Smooth muscle cell (in vitro differentiated cells): Measurements from ENCODE around the gene GALNT18. TPM values are rescaled to one million over a fixed set of nuclear protein-coding genes. Genes with fewer than 3 reads are reported as not detected.

ENCODE experiments used
- DNase-seq: peaks from one replicate; lab custom pipeline; 2025; ENCODE audit not compliant: unreplicated experiment; lab: John Stamatoyannopoulos, UW
- H2AFZ ChIP-seq: fragments of 200-600 bp; sonication (generic); 2 replicates; pipeline ENCODE4 v1.6.0; 2016; ENCODE audit warnings: antibody characterized with exemption, low read depth, mild to moderate bottlenecking
- H3F3A ChIP-seq: fragments of 200-600 bp; sonication (generic); 2 replicates; pipeline ENCODE4 v1.6.0; 2017; ENCODE audit warnings: antibody characterized with exemption, low read depth
- H3K27ac ChIP-seq: fragments of 200-600 bp; sonication (generic); 2 replicates; pipeline ENCODE4 v1.5.1; 2016; ENCODE audit warnings: low read depth, mild to moderate bottlenecking
- H3K27me3 ChIP-seq: fragments of 200-600 bp; sonication (generic); 2 replicates; pipeline ENCODE4 v1.6.1; 2016; ENCODE audit warnings: low read depth, mild to moderate bottlenecking
- H3K36me3 ChIP-seq: fragments of 200-600 bp; sonication (generic); 2 replicates; pipeline ENCODE4 v1.5.1; 2016; ENCODE audit warnings: low read depth
- H3K4me1 ChIP-seq: fragments of 200-600 bp; sonication (generic); 2 replicates; pipeline ENCODE4 v1.5.1; 2016; ENCODE audit warnings: low read depth
- H3K4me2 ChIP-seq: fragments of 200-600 bp; sonication (generic); 2 replicates; pipeline ENCODE4 v1.6.0; 2016; ENCODE audit warnings: mild to moderate bottlenecking
- H3K4me3 ChIP-seq: fragments of 200-600 bp; sonication (generic); 2 replicates; pipeline ENCODE4 v1.5.1; 2016; ENCODE audit warnings: mild to moderate bottlenecking
- H3K79me2 ChIP-seq: fragments of 200-600 bp; sonication (generic); 2 replicates; pipeline ENCODE4 v1.6.0; 2016; ENCODE audit warnings: low read depth, mild to moderate bottlenecking
- H3K9ac ChIP-seq: fragments of 200-600 bp; sonication (generic); 2 replicates; pipeline ENCODE4 v1.6.0; 2016; ENCODE audit warnings: low read depth
- H3K9me3 ChIP-seq: fragments of 200-600 bp; sonication (generic); replicated peaks from 2 replicates; pipeline ENCODE4 v1.5.1; 2016; ENCODE audit warnings: low read depth
- H4K20me1 ChIP-seq: fragments of 200-600 bp; sonication (generic); 2 replicates; pipeline ENCODE4 v1.6.0; 2016; ENCODE audit warnings: low read depth
- WGBS: methylation state at CpG from one replicate; pipeline ENCODE4 v1.1.7; 2016; ENCODE audit warnings: low lambda C conversion rate; 5-methylcytosine and 5-hydroxymethylcytosine counted together
- polyA plus RNA-seq: library from polyadenylated mRNA; unstranded; fragments of >200 nt; fragmentation: Nextera tagmentation; extraction: Ambion mirVana; gene quantifications from 2 replicates; pipeline ENCODE4 v1.2.1, GENCODE V29; 2016
- total RNA-seq: library from RNA; depleted of rRNA; stranded (reverse); fragments of >200 nt; gene quantifications from 2 replicates; pipeline ENCODE4 v1.2.3, GENCODE V29; 2014
- TF ChIP-seq, protein P1 (sequence below): fragments of 200-600 bp; sonication (generic); IDR thresholded peaks from 2 replicates; pipeline ENCODE4 v1.5.1; 2017; ENCODE audit warnings: borderline replicate concordance, mild to moderate bottlenecking, antibody characterized with exemption; ENCODE audit not compliant: insufficient read depth, poor library complexity, severe bottlenecking

Gene GALNT18
- total and polyA plus RNA-seq, 2 experiments from 2014 or later = 11.5 to 16.3 TPM

DNA sequence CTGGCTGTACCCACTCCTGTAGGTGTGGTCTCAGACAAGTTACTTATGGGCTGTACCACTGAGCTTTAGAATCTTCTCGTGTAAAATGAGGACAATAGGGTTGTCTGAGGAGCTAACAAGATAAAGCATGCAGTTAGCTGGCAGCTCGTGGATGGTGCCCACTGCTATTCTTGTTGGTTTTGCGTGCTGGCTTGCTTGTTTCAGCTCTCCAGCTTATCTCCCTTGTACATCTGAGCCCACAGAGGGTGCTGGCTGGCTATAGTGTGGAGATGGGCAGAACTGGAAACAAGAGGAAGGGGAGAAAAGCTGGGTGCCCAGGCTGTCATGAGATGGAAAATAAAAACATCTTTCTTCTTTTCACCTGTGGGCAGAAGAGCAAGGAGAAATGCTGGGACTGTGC, 46.5 kb upstream of the GALNT18 start:
- Histone ChIP-seq H2AFZ (no peak overlapping the region), H3K4me1 (no peaks in the 10 kb centered on the region), H3K27ac (no peak overlapping the region), H3K9me3 (no peaks in the 10 kb centered on the region), H3K4me3 (no peak overlapping the region), H4K20me1 (no peaks in the 10 kb centered on the region), H3K4me2 (no peak overlapping the region), H3K36me3 (no peaks in the 10 kb centered on the region), H3K79me2 (no peaks in the 10 kb centered on the region), H3K9ac (no peak overlapping the region), H3K27me3 (peaks cover 20% of the 10 kb centered on the region), H3F3A (peaks cover 5% of the 10 kb centered on the region)
- TF ChIP-seq, protein P1, sequence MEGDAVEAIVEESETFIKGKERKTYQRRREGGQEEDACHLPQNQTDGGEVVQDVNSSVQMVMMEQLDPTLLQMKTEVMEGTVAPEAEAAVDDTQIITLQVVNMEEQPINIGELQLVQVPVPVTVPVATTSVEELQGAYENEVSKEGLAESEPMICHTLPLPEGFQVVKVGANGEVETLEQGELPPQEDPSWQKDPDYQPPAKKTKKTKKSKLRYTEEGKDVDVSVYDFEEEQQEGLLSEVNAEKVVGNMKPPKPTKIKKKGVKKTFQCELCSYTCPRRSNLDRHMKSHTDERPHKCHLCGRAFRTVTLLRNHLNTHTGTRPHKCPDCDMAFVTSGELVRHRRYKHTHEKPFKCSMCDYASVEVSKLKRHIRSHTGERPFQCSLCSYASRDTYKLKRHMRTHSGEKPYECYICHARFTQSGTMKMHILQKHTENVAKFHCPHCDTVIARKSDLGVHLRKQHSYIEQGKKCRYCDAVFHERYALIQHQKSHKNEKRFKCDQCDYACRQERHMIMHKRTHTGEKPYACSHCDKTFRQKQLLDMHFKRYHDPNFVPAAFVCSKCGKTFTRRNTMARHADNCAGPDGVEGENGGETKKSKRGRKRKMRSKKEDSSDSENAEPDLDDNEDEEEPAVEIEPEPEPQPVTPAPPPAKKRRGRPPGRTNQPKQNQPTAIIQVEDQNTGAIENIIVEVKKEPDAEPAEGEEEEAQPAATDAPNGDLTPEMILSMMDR = no peak
- DNase-seq = no peak
- WGBS = 79% methylated on average over 3 of the region's 3 CpGs

DNA sequence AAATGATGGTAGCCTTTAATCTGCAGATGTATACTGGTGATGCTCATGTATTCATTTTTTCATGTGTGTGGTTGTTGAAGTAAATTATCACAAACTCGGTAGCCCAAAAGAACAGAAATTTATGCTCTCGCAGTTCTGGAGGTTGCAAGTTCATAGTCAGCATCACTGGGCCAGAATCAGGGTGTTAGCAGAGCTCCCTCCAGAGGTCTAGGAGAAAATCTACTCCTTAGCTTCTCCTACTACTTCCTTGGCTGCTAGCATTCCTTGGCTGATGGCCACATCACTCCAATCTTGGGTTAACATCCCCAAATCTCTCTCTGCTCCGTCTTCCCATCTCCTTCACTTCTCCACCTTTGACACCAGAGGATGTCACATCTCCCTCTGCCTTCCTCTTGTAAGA, 45.3 kb upstream of the GALNT18 start:
- Histone ChIP-seq H2AFZ (no peak overlapping the region), H3K4me3 (no peak overlapping the region), H3K27me3 (peaks cover 32% of the 10 kb centered on the region), H3K9ac (no peak overlapping the region), H3K36me3 (no peaks in the 10 kb centered on the region), H3K4me2 (no peak overlapping the region), H4K20me1 (no peaks in the 10 kb centered on the region), H3K27ac (no peak overlapping the region), H3F3A (peaks cover 5% of the 10 kb centered on the region), H3K9me3 (no peaks in the 10 kb centered on the region), H3K4me1 (no peaks in the 10 kb centered on the region), H3K79me2 (no peaks in the 10 kb centered on the region)
- DNase-seq = no peak
- WGBS = 97% methylated on average over 3 of the region's 3 CpGs
- TF ChIP-seq, protein P1 = no peak

DNA sequence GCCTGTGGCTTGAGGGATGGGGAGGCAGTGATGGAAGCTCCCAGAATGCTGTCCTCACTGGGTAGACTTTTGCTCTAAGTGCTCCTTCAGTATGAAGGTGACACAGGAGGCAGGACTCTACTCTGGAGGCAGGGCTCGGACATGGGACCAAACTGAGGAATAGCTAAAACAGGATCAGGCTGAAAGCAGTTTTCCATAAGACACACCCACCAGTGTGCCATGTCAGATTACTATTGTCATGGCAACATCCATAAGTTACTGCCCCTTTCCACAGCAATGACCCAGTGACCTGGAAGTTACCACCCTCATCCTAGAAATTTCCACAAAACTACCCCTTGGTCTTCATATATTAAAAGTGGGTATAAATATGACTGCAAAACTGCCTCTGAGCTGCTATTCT, 43.6 kb upstream of the GALNT18 start:
- Histone ChIP-seq H3K79me2 (no peaks in the 10 kb centered on the region), H3K4me3 (no peak overlapping the region), H3F3A (peaks cover 5% of the 10 kb centered on the region), H2AFZ (no peak overlapping the region), H3K4me1 (no peaks in the 10 kb centered on the region), H4K20me1 (no peaks in the 10 kb centered on the region), H3K27ac (no peak overlapping the region), H3K9ac (no peak overlapping the region), H3K4me2 (no peak overlapping the region), H3K36me3 (no peaks in the 10 kb centered on the region), H3K9me3 (no peaks in the 10 kb centered on the region), H3K27me3 (peaks cover 36% of the 10 kb centered on the region)
- 75% methylated on average over 1 of the region's 1 CpG for WGBS
- TF ChIP-seq, protein P1 = no peak
- no peak for DNase-seq

DNA sequence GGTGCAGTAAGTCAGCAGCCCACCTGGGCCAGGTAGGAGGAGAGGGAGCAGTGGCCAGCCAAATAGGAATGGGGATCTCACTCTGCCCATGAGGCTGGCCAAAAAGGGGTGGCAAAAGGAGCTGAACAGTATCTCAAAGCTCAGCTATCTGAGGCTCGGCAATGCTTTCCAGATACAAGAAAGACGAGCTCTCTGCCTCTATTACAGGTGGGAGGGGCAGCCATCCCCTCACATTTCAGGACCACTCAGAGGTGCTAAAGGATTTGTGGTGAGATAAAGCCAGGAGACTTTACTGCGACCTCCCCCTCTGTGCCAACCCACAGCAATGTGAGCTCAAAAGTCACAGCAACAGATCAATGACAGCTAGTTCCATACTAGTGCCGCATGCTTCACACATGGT, 42.1 kb upstream of the GALNT18 start:
- H3K36me3 ChIP-seq = no peaks in the 10 kb centered on the region
- H3K4me3 ChIP-seq = no peak overlapping the region
- DNase-seq = no peak
- no peaks in the 10 kb centered on the region for H3K4me1 ChIP-seq
- TF ChIP-seq, protein P1 = no peak
- H4K20me1 ChIP-seq = no peaks in the 10 kb centered on the region
- no peak overlapping the region for H3K27ac ChIP-seq
- no peaks in the 10 kb centered on the region for H3K79me2 ChIP-seq
- H3K4me2 ChIP-seq = no peak overlapping the region
- H3K27me3 ChIP-seq = peaks cover 36% of the 10 kb centered on the region
- no peak overlapping the region for H3K9ac ChIP-seq
- H3K9me3 ChIP-seq = no peaks in the 10 kb centered on the region
- H3F3A ChIP-seq = no peaks in the 10 kb centered on the region
- H2AFZ ChIP-seq = no peak overlapping the region
- WGBS = 82% methylated on average over 4 of the region's 4 CpGs
